Heart left ventricle (tissue), 16 donors: ENCODE data around the gene SLFN12. TPM values are rescaled to one million over a fixed set of nuclear protein-coding genes. Genes with fewer than 3 reads are reported as not detected.
A peak's percentile ranks its signal among the peaks of the same experiment; 100 is the strongest.

Source experiments
- ATAC-seq, 4 donors: fragments of 200-7000 bp; cut with Tn5 transposase; one replicate each; pipeline ENCODE4 v1.9.1; 2020 to 2022; ENCODE audit warnings: moderate library complexity in 4 of 4, mild to moderate bottlenecking in 3 of 4, moderate number of reproducible peaks in 1 of 4
- DNase-seq, 5 donors: peaks; one replicate each; pipeline ENCODE4 v3.0.0-alpha.2; 2020
- H3K27ac ChIP-seq, 12 donors: fragments of 200-600 bp; sonication (generic) in 4 of 12; one replicate each; pipeline versions ENCODE4 v1.5.0 to v1.8.0; 2016 to 2022; ENCODE audit warnings: mild to moderate bottlenecking in 2 of 12
- H3K27me3 ChIP-seq, 9 donors: fragments of 200-600 bp; sonication (generic) in 2 of 9; one replicate each; pipeline versions ENCODE4 v1.5.1 to v1.8.0; 2016 to 2022; ENCODE audit warnings: mild to moderate bottlenecking in 3 of 9
- H3K36me3 ChIP-seq, 9 donors: fragments of 200-600 bp; sonication (generic) in 2 of 9; one replicate each; pipeline versions ENCODE4 v1.5.0 to v1.8.0; 2018 to 2022; ENCODE audit warnings: mild to moderate bottlenecking in 2 of 9
- H3K4me1 ChIP-seq, 12 donors: fragments of 200-600 bp; sonication (generic) in 4 of 12; one replicate each; pipeline versions ENCODE4 v1.5.0 to v1.8.0; 2016 to 2022; ENCODE audit warnings: mild to moderate bottlenecking in 3 of 12
- H3K4me3 ChIP-seq, 12 donors: fragments of 200-600 bp; sonication (generic) in 4 of 12; one replicate each; pipeline versions ENCODE4 v1.5.0 to v1.8.0; 2017 to 2022; ENCODE audit warnings: mild to moderate bottlenecking in 9 of 12, moderate library complexity in 4 of 12
- H3K9me3 ChIP-seq, 12 donors: fragments of 200-600 bp; sonication (generic) in 4 of 12; one replicate each; pipeline versions ENCODE4 v1.5.0 to v1.8.0; 2016 to 2022; ENCODE audit warnings: mild to moderate bottlenecking in 1 of 12
- POLR2A ChIP-seq, 2 donors: fragments of 450-650 bp; IDR thresholded peaks; one replicate each; pipeline ENCODE4 v1.6.1; 2017; ENCODE audit warnings: antibody characterized with exemption in 2 of 2, mild to moderate bottlenecking in 2 of 2, moderate library complexity in 2 of 2
- WGBS, 4 donors: extraction: QIAGEN DNeasy Blood & Tissue Kit in 2 of 4; methylation state at CpG; one replicate each; pipeline versions ENCODE4 v1.1.5 to v1.1.7; 2013 to 2018; 5-methylcytosine and 5-hydroxymethylcytosine counted together
- intact Hi-C, 10 donors: fragments of 100-400 bp; cut with DNase I; formaldehyde crosslinking; loops; one replicate each; pipeline versions ENCODE4 v1.11.1 to v1.14.2; 2022
- polyA plus RNA-seq, 2 donors: library from polyadenylated mRNA; stranded (reverse); fragments of 200-250 nt; gene quantifications; one replicate each; pipeline ENCODE4 v1.2.3, GENCODE V29; 2013
- total RNA-seq, 9 donors: library from RNA; depleted of rRNA in 2 of 9; stranded (reverse); fragments of >200 nt in 2 of 9; fragmentation: NEBNext Ultra II Directional in 3 of 9; extraction: Animal tissue kit (Norgen Biotek cat#: 25700) in 3 of 9; gene quantifications; one replicate each; pipeline versions ENCODE4 v1.1.0 to v1.2.4, GENCODE V29; 2016 to 2023
- TF ChIP-seq, protein P1 (sequence below), 12 donors: fragments of 200-600 bp; sonication (generic) in 4 of 12; IDR thresholded peaks; one replicate each; pipeline versions ENCODE4 v1.5.0 to v1.8.0; 2018 to 2022; ENCODE audit warnings: antibody characterized with exemption in 12 of 12, mild to moderate bottlenecking in 5 of 12
- donor health status: ischemic (EF 13 %, LVEDD 7.1; RV severe dilation, severe dysfunction).
- donor health status: healthy with polysubstance abuse.
- donor health status: DM: no; HTN: yes; CAD: no.
- donor health status: DM: no; HTN: no; CAD: no.
- donor health status: ischemic (EF 25% LVEDD 6.9; RV normal size, moderate dysfunction).
- donor health status: ischemic (EF 25% LVEDD 5.7; RV mildly dilated, moderate dysfunction).
- donor health status: healthy.
- donor health status: DM: yes; HTN: yes; CAD: no.
- donor health status: ischemic (EF 35%, LVEDD 5.7; RV mildly dilated, moderate dysfunction).
- donor health status: nonischemic (EF 11% LVEDD 7.7; RV severe dilation, severe dysfunction).
- donor health status: DM: yes; HTN: yes; CAD: no.
- donor health status: PGD.
- donor health status: ischemic (EF 29% LVEDD 5.4; RV normal size, mild dysfunction).
- donor health status: nonischemic (EF 23%, LVEDD 6.1; RV moderate dilation, normal function).

Gene SLFN12
- total and polyA plus RNA-seq, 11 donors, result 1.7 to 10.0 (median 4.3) TPM

DNA sequence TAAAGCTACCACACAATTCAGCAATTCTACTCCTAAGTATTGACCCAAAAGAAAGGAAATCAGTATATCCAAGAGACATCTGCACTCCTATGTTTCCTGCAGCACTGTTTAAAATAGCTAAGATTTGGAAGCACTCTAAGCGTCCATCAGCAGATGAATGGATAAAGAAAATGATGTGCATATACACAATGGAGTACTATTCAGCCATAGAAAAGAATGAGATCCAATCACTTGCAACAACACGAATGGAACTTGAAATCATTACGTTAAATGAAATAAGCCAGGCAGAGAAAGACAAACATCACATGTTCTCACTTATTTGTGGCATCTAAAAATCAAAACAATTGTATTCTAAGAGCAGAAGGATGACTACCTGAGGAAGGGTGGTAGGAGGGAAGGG is 60.4 kb downstream of the SLFN12 start:
- H3K36me3 ChIP-seq, result peaks cover 0 to 14% (median 4%) of the 10 kb centered on the region in 9 donors
- ATAC-seq, result no peak
- peak overlapping the region in 10 of 12 donors; percentile 27 to 82 (median 73) for H3K4me3 ChIP-seq
- H3K27ac ChIP-seq, result peak overlapping the region in 1 of 12 donors; percentile 95
- TF ChIP-seq, protein P1, sequence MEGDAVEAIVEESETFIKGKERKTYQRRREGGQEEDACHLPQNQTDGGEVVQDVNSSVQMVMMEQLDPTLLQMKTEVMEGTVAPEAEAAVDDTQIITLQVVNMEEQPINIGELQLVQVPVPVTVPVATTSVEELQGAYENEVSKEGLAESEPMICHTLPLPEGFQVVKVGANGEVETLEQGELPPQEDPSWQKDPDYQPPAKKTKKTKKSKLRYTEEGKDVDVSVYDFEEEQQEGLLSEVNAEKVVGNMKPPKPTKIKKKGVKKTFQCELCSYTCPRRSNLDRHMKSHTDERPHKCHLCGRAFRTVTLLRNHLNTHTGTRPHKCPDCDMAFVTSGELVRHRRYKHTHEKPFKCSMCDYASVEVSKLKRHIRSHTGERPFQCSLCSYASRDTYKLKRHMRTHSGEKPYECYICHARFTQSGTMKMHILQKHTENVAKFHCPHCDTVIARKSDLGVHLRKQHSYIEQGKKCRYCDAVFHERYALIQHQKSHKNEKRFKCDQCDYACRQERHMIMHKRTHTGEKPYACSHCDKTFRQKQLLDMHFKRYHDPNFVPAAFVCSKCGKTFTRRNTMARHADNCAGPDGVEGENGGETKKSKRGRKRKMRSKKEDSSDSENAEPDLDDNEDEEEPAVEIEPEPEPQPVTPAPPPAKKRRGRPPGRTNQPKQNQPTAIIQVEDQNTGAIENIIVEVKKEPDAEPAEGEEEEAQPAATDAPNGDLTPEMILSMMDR (IDR thresholded peaks at IDR 0.05), result no peak
- no peak for TF ChIP-seq POLR2A (IDR thresholded peaks at IDR 0.05)
- H3K27me3 ChIP-seq, result peaks cover 0 to 20% (median 0%) of the 10 kb centered on the region in 9 donors
- intact Hi-C loops, result loop anchor here in 8 of 10 donors (2.0 to 10.0 kb wide), 10 partner anchors 25 to 163 kb away; partner anchors contain the start of genes SLFN12 (in 3 of the 8), SLFN12L (in 1 of the 8), SLFN13 (in 1 of the 8) and SLFN5 (in 1 of the 8)
- peaks cover 0 to 70% (median 13%) of the 10 kb centered on the region in 12 donors for H3K4me1 ChIP-seq
- H3K9me3 ChIP-seq, result peaks cover 0 to 20% (median 7%) of the 10 kb centered on the region in 12 donors
- no peak for DNase-seq
- 50 to 74% (median 70%) methylated on average over 3 of the region's 3 CpGs for WGBS, 4 donors

DNA sequence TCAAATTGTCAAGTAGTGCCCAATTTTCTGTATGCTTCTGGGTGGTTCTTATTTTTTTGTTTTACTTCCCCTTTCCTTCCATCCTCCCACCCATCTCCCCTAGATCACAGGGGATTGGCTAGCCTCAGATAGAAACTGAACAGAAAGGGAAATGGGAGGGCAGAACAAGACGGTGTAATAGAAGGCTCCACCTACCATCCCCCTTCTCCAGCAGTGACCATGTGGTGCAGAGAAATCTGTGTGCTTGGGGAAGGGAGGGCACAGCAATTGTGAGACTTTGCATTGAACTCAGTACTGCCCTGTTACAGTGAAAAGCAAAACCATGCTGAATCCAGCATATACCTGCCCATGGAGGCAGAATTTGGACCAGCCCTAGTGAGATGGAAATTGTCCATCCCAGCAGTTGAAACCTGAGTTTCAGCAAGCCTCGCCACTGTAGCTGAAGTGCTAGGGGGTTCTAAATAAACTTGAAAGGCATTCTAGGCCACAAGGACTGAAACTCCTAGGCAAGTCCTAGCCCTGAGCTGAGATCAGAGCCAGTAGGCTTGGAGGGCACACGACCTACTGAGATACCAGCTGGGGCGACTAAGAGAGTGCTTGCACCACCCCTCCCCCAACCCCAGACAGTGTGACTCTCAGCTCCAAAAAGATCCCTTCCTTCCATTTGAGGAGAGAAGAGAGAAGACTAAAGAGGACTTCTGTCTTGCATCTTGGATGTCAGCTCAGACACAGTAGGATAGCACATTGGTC is 64.0 kb downstream of the SLFN12 start:
- Histone ChIP-seq H3K9me3 (peaks cover 0 to 20% (median 7%) of the 10 kb centered on the region in 12 donors), H3K4me1 (peaks cover 0 to 57% (median 8%) of the 10 kb centered on the region in 12 donors), H3K4me3 (no peak overlapping the region), H3K36me3 (peaks cover 0 to 42% (median 33%) of the 10 kb centered on the region in 9 donors), H3K27me3 (peaks cover 0 to 5% (median 0%) of the 10 kb centered on the region in 9 donors), H3K27ac (peak overlapping the region in 1 of 12 donors; percentile 53)
- WGBS, 4 donors, result 41 to 51% (median 49%) methylated on average over 3 to 4 of the region's 4 CpGs
- DNase-seq, result peak in 2 of 5 donors; percentile 22 to 31
- TF ChIP-seq, protein P1 (IDR thresholded peaks at IDR 0.05), result no peak
- no peak for TF ChIP-seq POLR2A (IDR thresholded peaks at IDR 0.05)
- peak in 3 of 4 donors; percentile 59 to 91 (median 90) for ATAC-seq
- intact Hi-C loops, result loop anchor here in 1 of 10 donors (10.0 kb wide), 1 partner anchor 67 kb away; the partner anchor contains the start of gene SLFN12

DNA sequence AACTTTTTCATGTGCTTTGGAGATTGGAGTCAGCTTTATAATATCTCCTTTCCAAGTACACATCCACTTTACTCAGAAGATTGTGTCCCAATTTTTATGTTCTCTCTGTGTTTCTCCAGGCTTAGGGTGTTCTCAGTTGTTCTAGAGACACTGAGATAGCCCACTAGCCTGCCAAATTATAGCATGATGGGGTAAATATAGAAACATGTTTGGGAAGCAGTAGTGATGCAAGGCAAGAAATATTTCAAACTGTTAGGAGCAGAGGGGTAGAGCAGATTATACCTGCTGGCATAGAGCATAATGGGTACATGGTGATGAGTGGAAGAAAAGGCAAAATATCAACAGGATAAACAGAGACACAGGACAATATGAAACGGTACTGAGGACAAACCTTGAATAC is 71.3 kb downstream of the SLFN12 start:
- DNase-seq, result no peak
- Histone ChIP-seq H3K4me3 (no peak overlapping the region), H3K27me3 (peaks cover 0 to 5% (median 0%) of the 10 kb centered on the region in 9 donors), H3K27ac (no peak overlapping the region), H3K36me3 (peaks cover 0 to 94% (median 82%) of the 10 kb centered on the region in 9 donors), H3K9me3 (no peaks in the 10 kb centered on the region), H3K4me1 (peaks cover 0 to 40% (median 13%) of the 10 kb centered on the region in 12 donors)
- TF ChIP-seq, protein P1 (IDR thresholded peaks at IDR 0.05), result no peak
- TF ChIP-seq POLR2A (IDR thresholded peaks at IDR 0.05), result no peak
- ATAC-seq, result peak; percentile 33 to 63 (median 48)
- intact Hi-C loops, result loop anchor here in 1 of 10 donors (10.0 kb wide), 1 partner anchor 74 kb away; the partner anchor contains the start of gene SLFN12
- WGBS, 4 donors, result 29 to 52% (median 42%) methylated on average over 1 of the region's 1 CpG

Other genes starting within 250 kb of the SLFN12 start
- gene SLC35G3, start 238.1 kb downstream of the SLFN12 start, total RNA-seq, result not detected
- not detected for gene SLC35G3, start 238.1 kb downstream of the SLFN12 start, polyA plus RNA-seq
- gene SLFN5, start 189.4 kb downstream of the SLFN12 start, total RNA-seq, result 10 to 100 TPM; 12.4 to 41.4 (median 15.0) TPM
- 1 to 10 TPM; 3.0 to 3.8 TPM for gene SLFN5, start 189.4 kb downstream of the SLFN12 start, polyA plus RNA-seq
- gene SLFN11, start 58.9 kb downstream of the SLFN12 start, total RNA-seq, result 10 to 100 TPM; 15.3 to 46.0 (median 17.5) TPM
- 1 to 10 TPM; 6.4 to 7.8 TPM for gene SLFN11, start 58.9 kb downstream of the SLFN12 start, polyA plus RNA-seq
- gene SLFN13, start 16.3 kb upstream of the SLFN12 start, total RNA-seq, result 10 to 100 TPM in 1 of 9 donors, 1 to 10 TPM in 7, under 1 TPM in 1; 0.94 to 14.8 (median 4.5) TPM
- gene SLFN13, start 16.3 kb upstream of the SLFN12 start, polyA plus RNA-seq, result under 1 TPM; 0.58 to 0.91 TPM
- 1 to 10 TPM in 4 of 9 donors, under 1 TPM in 5; 0.25 to 7.3 (median 0.60) TPM for gene SLFN12L, start 105.2 kb upstream of the SLFN12 start, total RNA-seq
- gene SLFN12L, start 105.2 kb upstream of the SLFN12 start, polyA plus RNA-seq, result under 1 TPM; 0.14 to 0.69 TPM
- under 1 TPM in 1 of 9 donors, not detected in 8; 0.31 TPM for gene SLFN14, start 128.3 kb upstream of the SLFN12 start, total RNA-seq
- not detected for gene SLFN14, start 128.3 kb upstream of the SLFN12 start, polyA plus RNA-seq
- gene PEX12, start 146.1 kb upstream of the SLFN12 start, total RNA-seq, result 10 to 100 TPM in 2 of 9 donors, 1 to 10 TPM in 7; 6.6 to 10.8 (median 8.8) TPM
- 1 to 10 TPM; 2.6 to 5.3 TPM for gene PEX12, start 146.1 kb upstream of the SLFN12 start, polyA plus RNA-seq
- 100 to 1,000 TPM in 7 of 9 donors, 10 to 100 TPM in 2; 67.1 to 166 (median 123) TPM for gene AP2B1, start 154.8 kb upstream of the SLFN12 start, total RNA-seq
- gene AP2B1, start 154.8 kb upstream of the SLFN12 start, polyA plus RNA-seq, result 10 to 100 TPM; 25.0 to 66.0 TPM